ENCODE measurements around the gene PPP4C.

DNA sequence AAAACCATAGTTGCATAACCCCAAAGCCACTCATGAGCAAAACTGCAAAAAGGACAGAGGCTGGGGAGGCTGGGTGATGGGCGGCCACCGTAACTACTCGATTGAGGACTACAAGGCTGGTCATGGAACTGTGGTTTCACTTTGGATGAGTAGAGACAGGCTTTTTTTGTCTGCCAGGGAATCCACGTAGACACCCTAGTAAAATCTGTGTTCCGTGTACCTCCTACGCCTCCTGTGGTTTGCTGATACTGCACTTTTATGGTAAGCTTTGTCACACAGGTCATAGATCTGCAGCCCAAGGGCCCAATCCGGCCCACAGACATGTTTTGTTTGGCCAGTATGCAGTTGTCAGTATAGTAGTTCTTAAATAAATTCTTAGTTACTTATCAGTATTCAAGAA is 42.5 kb upstream of the PPP4C start:
- TF ChIP-seq, protein P1, sequence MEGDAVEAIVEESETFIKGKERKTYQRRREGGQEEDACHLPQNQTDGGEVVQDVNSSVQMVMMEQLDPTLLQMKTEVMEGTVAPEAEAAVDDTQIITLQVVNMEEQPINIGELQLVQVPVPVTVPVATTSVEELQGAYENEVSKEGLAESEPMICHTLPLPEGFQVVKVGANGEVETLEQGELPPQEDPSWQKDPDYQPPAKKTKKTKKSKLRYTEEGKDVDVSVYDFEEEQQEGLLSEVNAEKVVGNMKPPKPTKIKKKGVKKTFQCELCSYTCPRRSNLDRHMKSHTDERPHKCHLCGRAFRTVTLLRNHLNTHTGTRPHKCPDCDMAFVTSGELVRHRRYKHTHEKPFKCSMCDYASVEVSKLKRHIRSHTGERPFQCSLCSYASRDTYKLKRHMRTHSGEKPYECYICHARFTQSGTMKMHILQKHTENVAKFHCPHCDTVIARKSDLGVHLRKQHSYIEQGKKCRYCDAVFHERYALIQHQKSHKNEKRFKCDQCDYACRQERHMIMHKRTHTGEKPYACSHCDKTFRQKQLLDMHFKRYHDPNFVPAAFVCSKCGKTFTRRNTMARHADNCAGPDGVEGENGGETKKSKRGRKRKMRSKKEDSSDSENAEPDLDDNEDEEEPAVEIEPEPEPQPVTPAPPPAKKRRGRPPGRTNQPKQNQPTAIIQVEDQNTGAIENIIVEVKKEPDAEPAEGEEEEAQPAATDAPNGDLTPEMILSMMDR (IDR thresholded peaks at IDR 0.05; ENCODE audit: insufficient read depth, low read length, poor library complexity, severe bottlenecking) = no peak
- TF ChIP-seq EZH2phosphoT487 (conservative IDR thresholded peaks at IDR 0.05; ENCODE audit: low read length) = no peak

All from SU-DHL-6 (cell line).